Daoy (cell line): Measurements from ENCODE around the gene SFI1. TPM values are rescaled to one million over a fixed set of nuclear protein-coding genes. Genes with fewer than 3 reads are reported as not detected.

Source experiments
- total RNA-seq: library from RNA; depleted of rRNA; stranded (reverse); fragments of >200 nt; shearing (Covaris generic); gene quantifications from 2 replicates; pipeline ENCODE4 v1.2.3, GENCODE V29; 2014; rRNA removed

Gene SFI1
- total RNA-seq, 1 experiment from 2014 or later: 4.5 TPM

Other genes starting within 250 kb of the SFI1 start
- 0.09 and 0.69 TPM in 2 replicates for gene PIK3IP1, start 204.0 kb upstream of the SFI1 start, total RNA-seq
- gene PATZ1, start 150.2 kb upstream of the SFI1 start, total RNA-seq: 18.8 and 19.5 TPM in 2 replicates
- 134 and 146 TPM in 2 replicates for gene DRG1, start 96.9 kb upstream of the SFI1 start, total RNA-seq
- 4.6 and 6.8 TPM in 2 replicates for gene EIF4ENIF1, start 6.7 kb upstream of the SFI1 start, total RNA-seq
- 40.3 and 63.6 TPM in 2 replicates for gene PISD, start 165.7 kb downstream of the SFI1 start, total RNA-seq